ENCODE data around the gene KREMEN1. TPM values are rescaled to one million over a fixed set of nuclear protein-coding genes. Genes with fewer than 3 reads are reported as not detected.
A peak's percentile ranks its signal among the peaks of the same experiment; 100 is the strongest.

Gene KREMEN1
- total RNA-seq, 2 donors from 2014 or later, result 20.2 to 20.7 TPM

GRCh38 chr22:29070490-29070889, 2.3 kb upstream of the KREMEN1 start:
- H3K4me1 ChIP-seq, result peaks cover 9% of the 10 kb centered on the region
- DNase-seq, result no peak

GRCh38 chr22:29071261-29072045, 1.4 kb upstream of the KREMEN1 start:
- intact Hi-C loops (cut with DNase I), result no loop called here
- DNase-seq, result peak; percentile 78
- peaks cover 9% of the 10 kb centered on the region for H3K4me1 ChIP-seq
- H3K36me3 ChIP-seq, result no peaks in the 10 kb centered on the region
- peak overlapping the region; percentile 9 for H3K27ac ChIP-seq
- H3K9ac ChIP-seq (ENCODE audit: low read depth in 2 of 2, low read length in 2 of 2), result peak overlapping the region in 1 of 2 donors; percentile 55
- H3K9me3 ChIP-seq, result no peaks in the 10 kb centered on the region
- H3K27me3 ChIP-seq, result no peaks in the 10 kb centered on the region
- TF ChIP-seq CTCF (IDR thresholded peaks at IDR 0.05), result no peak
- H3K4me3 ChIP-seq, result peak overlapping the region; percentile 36

More at GRCh38 chr22:29070490-29070889, 2.3 kb upstream of the KREMEN1 start:
- H3K4me3 ChIP-seq, result no peak overlapping the region
- no peaks in the 10 kb centered on the region for H3K9me3 ChIP-seq
- no peaks in the 10 kb centered on the region for H3K36me3 ChIP-seq
- H3K9ac ChIP-seq (ENCODE audit: low read depth in 2 of 2, low read length in 2 of 2), result no peak overlapping the region
- H3K27ac ChIP-seq, result no peak overlapping the region
- no peaks in the 10 kb centered on the region for H3K27me3 ChIP-seq
- no peak for TF ChIP-seq CTCF (IDR thresholded peaks at IDR 0.05)
- intact Hi-C loops (cut with DNase I), result no loop called here

- intact Hi-C loops (cut with DNase I), result no loop called here
- no peak for TF ChIP-seq CTCF (IDR thresholded peaks at IDR 0.05)
- no peaks in the 10 kb centered on the region for H3K27me3 ChIP-seq
- H3K9me3 ChIP-seq, result no peaks in the 10 kb centered on the region
- H3K4me3 ChIP-seq, result peak overlapping the region; percentile 36
- DNase-seq, result peak; percentile 98
- no peaks in the 10 kb centered on the region for H3K36me3 ChIP-seq
- no peak overlapping the region for H3K27ac ChIP-seq
- H3K4me1 ChIP-seq, result peaks cover 9% of the 10 kb centered on the region
- H3K9ac ChIP-seq (ENCODE audit: low read depth in 2 of 2, low read length in 2 of 2), result peak overlapping the region; percentile 2 to 38
These were observed 449 bp upstream of the KREMEN1 start for GRCh38 chr22:29072193-29072978.

- H3K9ac ChIP-seq (ENCODE audit: low read depth in 2 of 2, low read length in 2 of 2), result peak overlapping the region; percentile 81 to 90
These were observed 912 bp downstream of the KREMEN1 start for GRCh38 chr22:29073618-29074275.

More at GRCh38 chr22:29073618-29074275, 912 bp downstream of the KREMEN1 start:
- Histone ChIP-seq H3K9me3 (no peaks in the 10 kb centered on the region), H3K4me1 (peaks cover 9% of the 10 kb centered on the region), H3K27ac (peak overlapping the region; percentile 1), H3K36me3 (no peaks in the 10 kb centered on the region), H3K27me3 (no peaks in the 10 kb centered on the region), H3K4me3 (peak overlapping the region; percentile 48)
- TF ChIP-seq CTCF (IDR thresholded peaks at IDR 0.05), result no peak
- intact Hi-C loops (cut with DNase I), result no loop called here
- peak; percentile 65 for DNase-seq
